Measurements from ENCODE around the gene XCR1.
A peak's percentile ranks its signal among the peaks of the same experiment; 100 is the strongest.

XCR1 gene

DNA sequence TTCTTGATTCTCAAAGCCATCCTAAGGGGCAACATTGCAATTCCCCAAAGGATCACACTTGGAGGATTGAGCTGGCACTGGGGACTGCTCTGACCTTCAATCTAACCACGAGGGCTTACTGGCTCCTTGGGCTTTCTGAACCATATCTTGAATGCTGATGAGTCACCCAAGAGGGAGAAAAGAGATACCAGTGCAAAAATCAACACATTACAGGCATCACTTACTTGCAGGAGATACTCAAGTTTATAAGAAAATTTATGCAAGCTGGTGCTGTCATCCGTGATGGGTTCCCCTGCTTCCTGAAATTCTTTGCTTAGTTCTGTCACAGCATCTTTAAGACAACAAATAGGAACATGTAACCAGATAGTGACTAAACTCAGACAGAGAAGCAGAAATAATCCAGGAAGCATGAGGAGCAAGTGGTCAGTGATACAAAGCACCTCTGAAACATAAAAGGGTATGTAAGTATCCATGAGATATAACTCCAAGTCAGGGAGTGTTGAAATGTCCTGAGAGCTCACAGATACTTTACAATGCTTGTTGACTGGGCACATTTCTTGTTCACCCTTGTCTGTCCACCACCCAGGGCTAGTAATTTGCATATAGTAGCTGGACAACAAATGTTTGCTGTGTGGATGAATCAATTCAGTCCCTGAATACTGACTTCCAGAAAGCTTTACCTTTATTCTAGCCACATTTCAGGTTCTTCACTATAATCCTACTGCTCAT is 45.8 kb downstream of the XCR1 start:
- DNase-seq = no peak

DNA sequence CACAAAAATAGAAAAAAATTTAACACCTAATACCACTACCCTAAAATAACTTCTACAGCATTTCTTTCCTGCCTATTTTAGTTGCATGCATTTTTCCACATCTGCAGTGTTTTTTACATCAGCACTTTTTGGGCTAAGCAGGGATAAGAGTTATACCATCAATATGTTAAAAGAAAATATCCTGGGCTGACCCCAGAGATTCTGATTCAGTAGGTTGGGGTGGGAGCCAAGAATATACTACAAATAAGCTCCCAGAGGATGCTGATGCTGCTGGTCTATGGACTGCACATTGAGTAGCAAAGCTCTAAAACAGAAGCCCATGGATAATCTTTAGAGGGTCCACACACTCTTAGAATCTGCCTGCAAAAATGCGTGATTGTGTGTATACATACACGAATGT is 46.5 kb downstream of the XCR1 start:
- no peak for DNase-seq

- DNase-seq = no peak
These were observed 47.0 kb downstream of the XCR1 start for GRCh38 chr3:45980229-45980813.

DNA sequence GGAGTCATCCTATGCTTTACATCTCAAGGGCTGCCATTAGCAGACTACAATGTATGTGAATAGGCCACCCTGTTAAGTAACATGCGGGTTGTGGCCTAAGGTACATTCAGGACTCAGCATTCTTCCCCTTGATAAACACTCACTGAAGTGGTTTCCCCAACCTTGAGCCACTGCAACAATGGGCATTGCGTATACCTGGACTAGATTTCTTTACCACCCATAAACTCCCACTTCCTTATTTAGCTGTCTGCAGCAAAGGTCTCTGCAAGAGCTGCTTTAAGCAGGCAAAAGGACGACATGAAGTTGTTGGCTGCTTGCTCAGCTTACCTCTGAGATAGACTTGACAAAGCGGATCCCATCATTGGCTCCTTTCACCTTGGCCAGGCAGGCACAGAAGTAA is 47.9 kb downstream of the XCR1 start:
- no peak for DNase-seq

DNA sequence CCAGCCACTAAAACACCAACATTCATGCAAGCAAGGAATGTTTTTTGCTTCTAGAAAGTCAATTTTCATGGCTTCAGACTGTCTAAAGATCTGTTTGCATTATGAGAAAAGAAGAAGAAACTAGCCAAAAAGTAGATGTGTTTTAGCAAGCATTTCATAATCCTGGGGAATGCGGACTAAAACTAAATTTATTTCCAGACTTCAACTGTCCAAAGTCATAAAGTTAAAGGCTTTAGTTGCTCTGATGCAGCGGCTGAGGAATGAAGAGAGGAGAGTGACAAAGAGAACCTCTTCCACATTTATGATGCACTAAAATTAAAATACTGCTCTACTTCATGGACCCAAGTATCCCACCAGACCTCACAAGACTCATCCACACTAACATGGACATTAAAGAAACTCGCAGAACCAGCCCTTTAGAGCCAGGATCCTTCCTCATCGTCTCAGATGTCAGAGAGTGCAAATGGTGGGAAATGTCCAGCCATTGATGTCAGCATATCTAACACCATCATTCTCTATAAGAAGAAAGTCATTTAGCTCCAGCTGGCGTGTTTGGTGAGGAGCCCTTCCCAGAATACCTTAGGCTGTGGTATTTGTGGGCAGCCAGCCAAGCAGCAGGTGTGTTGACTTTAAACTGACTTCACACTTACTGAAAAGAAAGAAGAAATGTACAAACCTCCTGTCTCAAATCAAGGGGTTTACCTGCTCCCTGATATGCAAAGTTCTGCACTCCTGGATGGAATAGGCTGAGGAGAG is 49.1 kb downstream of the XCR1 start:
- DNase-seq = peak; percentile 74

GRCh38 chr3:45976191-45977091 is 50.8 kb downstream of the XCR1 start:
- no peak for DNase-seq

- DNase-seq = no peak
These were observed 51.6 kb downstream of the XCR1 start for GRCh38 chr3:45975686-45976085.

DNA sequence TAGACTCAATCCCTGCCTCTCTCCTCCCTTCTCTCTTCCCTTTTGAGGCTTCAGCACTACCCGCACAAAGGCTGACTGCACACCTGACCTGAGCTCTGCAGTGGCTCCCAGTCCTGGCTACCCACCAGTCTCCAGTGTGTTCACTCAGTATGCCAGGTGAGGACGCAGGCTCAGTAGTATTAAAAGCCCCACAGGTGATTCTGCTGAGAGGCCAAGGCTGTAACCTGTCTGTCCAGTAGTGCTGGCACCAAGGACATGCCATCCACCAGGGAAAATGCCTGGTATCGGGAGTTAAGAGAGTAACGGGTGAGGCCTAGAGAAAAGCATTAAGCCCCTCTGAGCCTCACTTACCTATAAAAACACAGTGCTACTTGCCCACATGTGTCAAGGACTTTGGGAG is 52.6 kb downstream of the XCR1 start:
- no peak for DNase-seq

DNA sequence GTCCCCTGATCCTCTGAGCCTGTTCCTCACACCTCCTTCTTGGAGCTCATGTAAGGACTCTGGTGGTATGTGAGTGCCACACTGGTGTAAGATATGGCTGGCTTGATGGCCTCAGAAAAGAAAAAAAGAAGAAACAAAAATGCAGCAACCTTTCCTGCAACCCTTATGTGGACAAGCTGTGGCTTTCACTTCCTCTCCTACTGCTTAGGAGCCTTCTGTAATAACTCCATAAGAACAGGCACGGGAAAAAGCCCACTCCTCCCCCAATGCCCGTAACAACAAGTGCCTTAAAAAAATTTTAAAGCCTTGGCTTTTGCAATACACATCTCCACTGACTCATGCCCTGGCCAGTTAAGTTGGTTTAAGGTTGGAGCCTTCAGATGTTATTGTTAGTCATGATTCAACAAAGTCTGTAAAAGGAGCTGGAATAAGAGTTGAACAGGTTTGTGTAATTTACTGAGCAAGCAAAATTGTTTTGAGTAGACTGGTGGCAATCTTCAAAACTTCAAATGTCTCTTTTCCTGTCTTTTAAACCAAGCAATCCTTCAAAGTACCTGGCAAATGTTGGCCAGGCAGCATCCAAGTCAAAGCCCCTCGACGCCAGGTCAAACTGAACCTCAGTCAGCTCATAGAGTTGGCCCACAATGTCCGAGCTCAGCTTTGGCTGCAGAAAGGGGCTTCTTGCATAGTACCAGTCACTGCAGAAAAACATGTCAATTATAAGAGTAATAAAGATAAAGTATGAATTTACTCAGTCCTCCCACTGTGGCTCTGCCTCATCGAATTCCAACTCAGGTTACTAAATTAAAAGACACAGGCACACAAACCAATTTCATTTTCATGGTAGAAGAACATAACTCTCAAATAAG is 54.5 kb downstream of the XCR1 start:
- DNase-seq = no peak

DNA sequence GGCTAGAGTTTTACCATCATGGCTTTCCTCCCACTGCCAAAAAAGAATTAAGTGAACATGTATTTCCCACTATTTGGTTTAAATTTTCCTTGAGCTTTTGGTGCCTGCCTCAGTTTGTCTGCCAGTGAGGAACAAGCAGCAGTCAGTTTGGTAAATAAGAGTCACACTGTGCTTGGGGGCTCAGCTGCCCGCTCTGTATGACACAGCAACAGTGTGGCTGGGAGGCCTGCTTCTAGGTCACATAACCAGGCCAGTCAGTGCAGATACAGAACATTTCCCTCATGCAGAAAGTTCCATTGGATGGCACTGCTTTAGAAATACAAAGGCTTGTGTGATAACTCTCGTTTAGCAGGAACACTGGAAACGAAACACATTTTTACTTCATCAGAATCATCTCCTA is 57.3 kb downstream of the XCR1 start:
- DNase-seq = no peak

GRCh38 chr3:45969116-45969515 is 58.2 kb downstream of the XCR1 start:
- DNase-seq = no peak

- DNase-seq = no peak
These were observed 58.6 kb downstream of the XCR1 start for GRCh38 chr3:45968706-45969105.

GRCh38 chr3:45968149-45968548 is 59.1 kb downstream of the XCR1 start:
- DNase-seq = no peak

DNA sequence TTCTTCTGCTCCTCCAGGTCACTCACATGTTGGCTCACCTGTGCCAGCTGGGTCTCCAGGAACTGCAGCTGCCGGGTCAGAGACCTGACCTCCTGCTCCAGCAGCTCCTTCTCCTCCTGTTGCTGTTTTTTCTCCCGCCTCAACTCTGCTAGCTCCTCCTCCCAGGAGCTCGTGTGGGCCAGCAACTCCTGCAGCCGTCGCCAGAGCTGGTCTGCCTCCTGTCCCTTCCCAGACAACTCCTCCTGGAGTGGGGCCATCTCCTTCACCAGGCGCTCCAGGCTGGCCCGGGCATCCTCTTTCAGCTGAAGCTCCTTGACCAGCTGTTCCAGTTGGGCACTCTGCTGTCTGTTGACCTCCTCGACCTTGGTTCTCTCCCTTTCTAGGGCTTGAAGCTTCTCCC is 59.6 kb downstream of the XCR1 start:
- DNase-seq = no peak

Measured in stimulated activated CD8-positive, alpha-beta memory T cell treated with anti-CD3 and anti-CD28 coated beads, Interleukin-4, amount 100 ng/mL, for 48 hours (primary cell).